ENCODE measurements around the gene ABCB1.

GRCh38 chr7:87589631-87590030 is 11.1 kb downstream of the ABCB1 start:
- no peak for TF ChIP-seq CTCF (IDR thresholded peaks at IDR 0.05 in 2 of 3, conservative IDR thresholded peaks at IDR 0.05 in 1 of 3; ENCODE audit: control insufficient read depth in 2 of 3, extremely low read depth in 1 of 3, insufficient read depth in 1 of 3, low read depth in 3 of 3, low read length in 3 of 3)
- TF ChIP-seq POLR2A (IDR thresholded peaks at IDR 0.05; ENCODE audit: low read depth, low read length) = no peak
- TF ChIP-seq POLR2AphosphoS2 (IDR thresholded peaks at IDR 0.05; ENCODE audit: low read depth, low read length) = no peak
- TF ChIP-seq SIN3A (IDR thresholded peaks at IDR 0.05; ENCODE audit: low read depth, low read length) = no peak
- no peak for TF ChIP-seq ZBTB33 (IDR thresholded peaks at IDR 0.05)
- TF ChIP-seq MYC (IDR thresholded peaks at IDR 0.05; ENCODE audit: insufficient read depth, insufficient read length, insufficient replicate concordance, low read length, severe bottlenecking) = no peak
- no peak for TF ChIP-seq CUX1 (IDR thresholded peaks at IDR 0.05; ENCODE audit: insufficient replicate concordance, low read depth, low read length)
- TF ChIP-seq ZNF384 (IDR thresholded peaks at IDR 0.05; ENCODE audit: borderline replicate concordance, low read depth, low read length) = no peak
- no peak for TF ChIP-seq REST (IDR thresholded peaks at IDR 0.05; ENCODE audit: low read depth, low read length)
- TF ChIP-seq BMI1 (IDR thresholded peaks at IDR 0.05; ENCODE audit: borderline replicate concordance) = no peak

Data from GM12878 (cell line).